Body of pancreas (tissue), 4 donors: ENCODE data around the gene RNF125.

ENCODE experiments used
- POLR2A ChIP-seq, 3 donors: fragments of 450-650 bp; IDR thresholded peaks; one replicate each; pipeline ENCODE4 v1.6.1; 2016; ENCODE audit warnings: antibody characterized with exemption in 3 of 3, mild to moderate bottlenecking in 2 of 3
- TF ChIP-seq, protein P1 (sequence below), 7 experiments: fragments of 450-650 bp in 4 of 7; fragments of 200-600 bp in 3 of 7; sonication (generic) in 3 of 7; IDR thresholded peaks; one replicate each; pipeline ENCODE4 v1.5.1; 2016 to 2019; ENCODE audit warnings: antibody characterized with exemption in 7 of 7

DNA sequence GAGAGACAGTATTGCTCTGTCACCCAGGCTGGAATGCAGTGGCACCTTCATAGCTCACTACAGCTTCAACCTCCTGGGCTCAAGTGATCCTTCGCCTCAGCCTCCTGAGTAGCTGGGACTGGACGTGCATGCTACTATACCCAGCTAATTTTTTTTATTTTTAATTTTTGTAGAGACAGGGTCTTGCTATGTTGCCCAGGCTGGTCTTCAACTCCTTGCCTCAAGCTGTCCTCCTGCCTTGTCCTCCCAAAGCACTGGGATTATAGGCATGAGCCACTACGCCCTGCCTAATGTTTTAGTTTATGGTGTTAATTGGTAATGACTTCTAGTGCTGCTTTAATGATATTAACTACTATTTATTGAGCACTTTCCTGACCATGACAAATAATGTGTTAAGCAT is 91.4 kb downstream of the RNF125 start:
- TF ChIP-seq, protein P1, sequence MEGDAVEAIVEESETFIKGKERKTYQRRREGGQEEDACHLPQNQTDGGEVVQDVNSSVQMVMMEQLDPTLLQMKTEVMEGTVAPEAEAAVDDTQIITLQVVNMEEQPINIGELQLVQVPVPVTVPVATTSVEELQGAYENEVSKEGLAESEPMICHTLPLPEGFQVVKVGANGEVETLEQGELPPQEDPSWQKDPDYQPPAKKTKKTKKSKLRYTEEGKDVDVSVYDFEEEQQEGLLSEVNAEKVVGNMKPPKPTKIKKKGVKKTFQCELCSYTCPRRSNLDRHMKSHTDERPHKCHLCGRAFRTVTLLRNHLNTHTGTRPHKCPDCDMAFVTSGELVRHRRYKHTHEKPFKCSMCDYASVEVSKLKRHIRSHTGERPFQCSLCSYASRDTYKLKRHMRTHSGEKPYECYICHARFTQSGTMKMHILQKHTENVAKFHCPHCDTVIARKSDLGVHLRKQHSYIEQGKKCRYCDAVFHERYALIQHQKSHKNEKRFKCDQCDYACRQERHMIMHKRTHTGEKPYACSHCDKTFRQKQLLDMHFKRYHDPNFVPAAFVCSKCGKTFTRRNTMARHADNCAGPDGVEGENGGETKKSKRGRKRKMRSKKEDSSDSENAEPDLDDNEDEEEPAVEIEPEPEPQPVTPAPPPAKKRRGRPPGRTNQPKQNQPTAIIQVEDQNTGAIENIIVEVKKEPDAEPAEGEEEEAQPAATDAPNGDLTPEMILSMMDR (IDR thresholded peaks at IDR 0.05): no peak
- no peak for TF ChIP-seq POLR2A (IDR thresholded peaks at IDR 0.05)
